H9 (cell line): ENCODE results near the gene CARD8. TPM values are rescaled to one million over a fixed set of nuclear protein-coding genes. Genes with fewer than 3 reads are reported as not detected.

Experiments used
- DNase-seq: peaks from one replicate; pipeline ENCODE4 v3.0.0-alpha.2; 2017
- H2AFZ ChIP-seq: one replicate; pipeline ENCODE4 v1.6.1; 2013; ENCODE audit warnings: mild to moderate bottlenecking, low read length, control low read depth, moderate library complexity
- H2AK5ac ChIP-seq: 2 replicates; pipeline ENCODE4 v1.6.1; 2013; ENCODE audit warnings: low read length, control low read depth, mixed read lengths; ENCODE audit not compliant: insufficient read length
- H2BK120ac ChIP-seq: one replicate; pipeline ENCODE4 v1.6.1; 2013; ENCODE audit warnings: low read depth, mild to moderate bottlenecking, low read length, control low read depth, inconsistent platforms; ENCODE audit not compliant: poor library complexity, severe bottlenecking
- H2BK12ac ChIP-seq: 2 replicates; pipeline ENCODE4 v1.6.1; 2013; ENCODE audit warnings: low read length, control low read depth, mixed read lengths, low read depth; ENCODE audit not compliant: insufficient read length
- H2BK15ac ChIP-seq: 2 replicates; pipeline ENCODE4 v1.6.1; 2013; ENCODE audit warnings: low read depth, low read length, control low read depth
- H2BK20ac ChIP-seq: one replicate; pipeline ENCODE4 v1.6.1; 2013; ENCODE audit warnings: low read depth, mild to moderate bottlenecking, low read length, control low read depth, inconsistent platforms; ENCODE audit not compliant: poor library complexity, severe bottlenecking
- H2BK5ac ChIP-seq: 2 replicates; pipeline ENCODE4 v1.6.1; 2013; ENCODE audit warnings: low read length, control low read depth, mixed read lengths; ENCODE audit not compliant: insufficient read length
- H3K14ac ChIP-seq: 2 replicates; pipeline ENCODE4 v1.6.1; 2013; ENCODE audit warnings: low read length, control low read depth; ENCODE audit not compliant: insufficient read depth
- H3K18ac ChIP-seq: 2 replicates; pipeline ENCODE4 v1.6.1; 2013; ENCODE audit warnings: low read depth, mild to moderate bottlenecking, mixed read lengths, low read length, control low read depth; ENCODE audit not compliant: insufficient read length
- H3K23ac ChIP-seq: 2 replicates; pipeline ENCODE4 v1.6.1; 2013; ENCODE audit warnings: low read length, control low read depth, mixed read lengths, low read depth; ENCODE audit not compliant: insufficient read length
- H3K23me2 ChIP-seq: 2 replicates; pipeline ENCODE4 v1.6.1; 2013; ENCODE audit warnings: low read depth, mild to moderate bottlenecking, mixed read lengths, low read length, control low read depth; ENCODE audit not compliant: insufficient read length, poor library complexity, severe bottlenecking
- H3K27ac ChIP-seq: 2 replicates; pipeline ENCODE4 v1.5.1; 2013; ENCODE audit warnings: low read length, control low read depth, mixed read lengths, low read depth; ENCODE audit not compliant: insufficient read length
- H3K27me3 ChIP-seq: 2 replicates; pipeline ENCODE4 v1.6.1; 2013; ENCODE audit warnings: low read length, control low read depth, inconsistent platforms; ENCODE audit not compliant: insufficient read depth
- H3K4ac ChIP-seq: 2 replicates; pipeline ENCODE4 v1.6.1; 2013; ENCODE audit warnings: low read depth, mild to moderate bottlenecking, control low read depth, inconsistent platforms, low read length, moderate library complexity
- H3K4me1 ChIP-seq: 2 replicates; pipeline ENCODE4 v1.6.1; 2013; ENCODE audit warnings: low read length, control low read depth, inconsistent platforms; ENCODE audit not compliant: insufficient read depth
- H3K4me2 ChIP-seq: 2 replicates; pipeline ENCODE4 v1.6.1; 2013; ENCODE audit warnings: low read length, control low read depth, mixed read lengths; ENCODE audit not compliant: insufficient read length, insufficient read depth
- H3K56ac ChIP-seq: 2 replicates; pipeline ENCODE4 v1.6.1; 2013; ENCODE audit warnings: low read depth, mild to moderate bottlenecking, mixed read lengths, low read length, control low read depth; ENCODE audit not compliant: insufficient read length
- H3K79me1 ChIP-seq: 2 replicates; pipeline ENCODE4 v1.6.1; 2013; ENCODE audit warnings: low read depth, mild to moderate bottlenecking, moderate library complexity, low read length, control low read depth, inconsistent platforms; ENCODE audit not compliant: insufficient read depth, poor library complexity, severe bottlenecking
- H3K79me2 ChIP-seq: 2 replicates; pipeline ENCODE4 v1.6.1; 2013; ENCODE audit warnings: low read length, control low read depth, inconsistent platforms; ENCODE audit not compliant: insufficient read depth
- H3K9ac ChIP-seq: 2 replicates; pipeline ENCODE4 v1.6.1; 2013; ENCODE audit warnings: low read length, control low read depth, mixed read lengths; ENCODE audit not compliant: insufficient read length; ENCODE audit errors: extremely low read depth
- H3K9me3 ChIP-seq: one replicate; pipeline ENCODE4 v1.6.1; 2013; ENCODE audit warnings: low read depth, low read length, inconsistent platforms; ENCODE audit not compliant: control insufficient read depth
- H3T11ph ChIP-seq: one replicate; pipeline ENCODE4 v1.6.1; 2013; ENCODE audit warnings: mild to moderate bottlenecking, low read length, control low read depth, inconsistent platforms
- H4K20me1 ChIP-seq: one replicate; pipeline ENCODE4 v1.6.1; 2013; ENCODE audit not compliant: control insufficient read depth, insufficient read length, insufficient read depth
- H4K5ac ChIP-seq: 2 replicates; pipeline ENCODE4 v1.6.1; 2013; ENCODE audit warnings: low read depth, mild to moderate bottlenecking, mixed read lengths, low read length, control low read depth; ENCODE audit not compliant: insufficient read length
- H4K8ac ChIP-seq: replicated peaks from 2 replicates; pipeline ENCODE4 v1.6.1; 2013; ENCODE audit warnings: low read length, control low read depth, mixed read lengths, low read depth; ENCODE audit not compliant: insufficient read length
- H4K91ac ChIP-seq: 2 replicates; pipeline ENCODE4 v1.6.1; 2013; ENCODE audit warnings: low read depth, mild to moderate bottlenecking, moderate library complexity, mixed read lengths, low read length, control low read depth; ENCODE audit not compliant: insufficient read length
- H3K27ac Mint-ChIP-seq, 3 experiments: 2 replicates in 2 of 3; 3 replicates in 1 of 3; pipeline ENCODE4 v1.8.0; 2020 to 2021; ENCODE audit warnings: mixed read lengths in 3 of 3, mild to moderate bottlenecking in 1 of 3, moderate library complexity in 1 of 3
- H3K27me3 Mint-ChIP-seq: 2 replicates; pipeline ENCODE4 v1.8.0; 2021; ENCODE audit warnings: low read depth, mild to moderate bottlenecking, moderate library complexity, mixed read lengths
- H3K36me3 Mint-ChIP-seq, 3 experiments: 2 replicates in 2 of 3; 3 replicates in 1 of 3; pipeline ENCODE4 v1.8.0; 2020 to 2021; ENCODE audit warnings: low read depth in 3 of 3, mixed read lengths in 3 of 3; ENCODE audit not compliant: insufficient read depth in 1 of 3
- H3K4me1 Mint-ChIP-seq, 2 experiments: 2 replicates each; pipeline ENCODE4 v1.8.0; 2020; ENCODE audit warnings: mixed read lengths in 2 of 2
- H3K4me3 Mint-ChIP-seq, 2 experiments: 2 replicates in 1 of 2; 3 replicates in 1 of 2; pipeline ENCODE4 v1.8.0; 2020 to 2021; ENCODE audit warnings: mild to moderate bottlenecking in 2 of 2, mixed read lengths in 2 of 2, moderate library complexity in 1 of 2
- H3K9me3 Mint-ChIP-seq, 2 experiments: 2 replicates in 1 of 2; 3 replicates in 1 of 2; pipeline ENCODE4 v1.8.0; 2020; ENCODE audit warnings: mild to moderate bottlenecking in 2 of 2, mixed read lengths in 2 of 2, moderate library complexity in 1 of 2
- WGBS: extraction: QIAGEN DNeasy Blood & Tissue Kit; methylation state at CpG from one replicate; pipeline ENCODE4 v1.1.7; 2013; ENCODE audit warnings: missing lambda C conversion rate, low lambda C conversion rate, mixed read lengths; ENCODE audit not compliant: insufficient read length; ENCODE audit errors: extremely low coverage; 5-methylcytosine and 5-hydroxymethylcytosine counted together
- total RNA-seq: library from RNA; stranded (reverse); gene quantifications from 2 replicates; pipeline ENCODE4 v1.2.1, GENCODE V29; 2021
- TF ChIP-seq, protein P1 (sequence below): fragments of 200-600 bp; sonication (generic); conservative IDR thresholded peaks from 3 replicates; pipeline ENCODE4 v1.8.0; 2021; ENCODE audit warnings: antibody characterized with exemption, mild to moderate bottlenecking

CARD8 gene
- total RNA-seq, 1 experiment from 2014 or later: 21.0 TPM

DNA sequence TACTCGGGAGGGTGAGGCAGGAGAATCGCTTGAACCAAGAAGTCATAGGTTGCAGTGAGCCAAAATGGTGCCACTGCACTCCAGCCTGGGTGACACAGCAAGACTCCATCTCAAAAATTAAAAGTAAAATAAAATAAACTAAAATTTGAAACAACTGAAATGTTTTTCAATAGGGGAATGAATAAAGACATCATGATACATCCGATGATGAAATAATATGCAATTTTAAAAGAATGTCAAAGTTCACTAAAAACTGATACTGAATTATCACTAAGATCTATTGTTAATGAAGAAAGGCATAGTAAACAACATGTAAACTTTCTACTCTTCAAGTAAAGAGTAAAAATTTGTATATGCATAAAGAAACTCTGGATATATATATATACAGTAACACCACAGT, 8.5 kb downstream of the CARD8 start:
- no peaks in the 10 kb centered on the region for H3K9me3 ChIP-seq
- no peak overlapping the region for H3K56ac ChIP-seq
- H3K4ac ChIP-seq: no peak overlapping the region
- no peaks in the 10 kb centered on the region for H3K23me2 ChIP-seq
- no peak overlapping the region for H2AFZ ChIP-seq
- Mint-ChIP-seq H3K36me3 (peaks cover 2 to 25% (median 11%) of the 10 kb centered on the region in 3 experiments; a peak in 6 of 7 replicates), H3K4me1 (peaks cover 0 to 6% of the 10 kb centered on the region in 2 experiments; a peak in 2 of 4 replicates), H3K27ac (no peak overlapping the region), H3K4me3 (no peak overlapping the region), H3K9me3 (no peaks in the 10 kb centered on the region), H3K27me3 (no peaks in the 10 kb centered on the region)
- H3K23ac ChIP-seq: no peak overlapping the region
- H3K4me2 ChIP-seq: no peak overlapping the region
- no peak overlapping the region for H2BK15ac ChIP-seq
- H2BK12ac ChIP-seq: no peak overlapping the region
- no peaks in the 10 kb centered on the region for H3K4me1 ChIP-seq
- no peak overlapping the region for H2BK120ac ChIP-seq
- no peak overlapping the region for H3K14ac ChIP-seq
- no peak overlapping the region for H4K5ac ChIP-seq
- H3K27me3 ChIP-seq: no peaks in the 10 kb centered on the region
- no peaks in the 10 kb centered on the region for H3K79me1 ChIP-seq
- no peak overlapping the region for H4K91ac ChIP-seq
- no peak overlapping the region for H3K18ac ChIP-seq
- no peaks in the 10 kb centered on the region for H4K20me1 ChIP-seq
- WGBS: no CpG with 5 or more reads among the region's 3 CpGs
- H2BK5ac ChIP-seq: no peak overlapping the region
- H3K27ac ChIP-seq: no peak overlapping the region
- H3T11ph ChIP-seq: no peak overlapping the region
- no peak for DNase-seq
- no peak overlapping the region for H4K8ac ChIP-seq
- H2BK20ac ChIP-seq: no peak overlapping the region
- H2AK5ac ChIP-seq: no peak overlapping the region
- no peaks in the 10 kb centered on the region for H3K79me2 ChIP-seq
- no peak overlapping the region for H3K9ac ChIP-seq
- TF ChIP-seq, protein P1, sequence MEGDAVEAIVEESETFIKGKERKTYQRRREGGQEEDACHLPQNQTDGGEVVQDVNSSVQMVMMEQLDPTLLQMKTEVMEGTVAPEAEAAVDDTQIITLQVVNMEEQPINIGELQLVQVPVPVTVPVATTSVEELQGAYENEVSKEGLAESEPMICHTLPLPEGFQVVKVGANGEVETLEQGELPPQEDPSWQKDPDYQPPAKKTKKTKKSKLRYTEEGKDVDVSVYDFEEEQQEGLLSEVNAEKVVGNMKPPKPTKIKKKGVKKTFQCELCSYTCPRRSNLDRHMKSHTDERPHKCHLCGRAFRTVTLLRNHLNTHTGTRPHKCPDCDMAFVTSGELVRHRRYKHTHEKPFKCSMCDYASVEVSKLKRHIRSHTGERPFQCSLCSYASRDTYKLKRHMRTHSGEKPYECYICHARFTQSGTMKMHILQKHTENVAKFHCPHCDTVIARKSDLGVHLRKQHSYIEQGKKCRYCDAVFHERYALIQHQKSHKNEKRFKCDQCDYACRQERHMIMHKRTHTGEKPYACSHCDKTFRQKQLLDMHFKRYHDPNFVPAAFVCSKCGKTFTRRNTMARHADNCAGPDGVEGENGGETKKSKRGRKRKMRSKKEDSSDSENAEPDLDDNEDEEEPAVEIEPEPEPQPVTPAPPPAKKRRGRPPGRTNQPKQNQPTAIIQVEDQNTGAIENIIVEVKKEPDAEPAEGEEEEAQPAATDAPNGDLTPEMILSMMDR: no peak
